Measurements from ENCODE around the gene OMP. TPM values are rescaled to one million over a fixed set of nuclear protein-coding genes. Genes with fewer than 3 reads are reported as not detected.

The OMP gene
- total RNA-seq, 2 donors from 2014 or later = not detected

GRCh38 chr11:77119531-77119936 is 16.9 kb downstream of the OMP start:
- no peak overlapping the region for H3K4me3 Mint-ChIP-seq
- DNase-seq (no peak), ATAC-seq (replicated peaks in 1 of 2) (no peak)

GRCh38 chr11:77120571-77120970 is 17.9 kb downstream of the OMP start:
- Mint-ChIP-seq H3K27me3 (ENCODE audit: low read depth) (no peaks in the 10 kb centered on the region), H3K27ac (no peak overlapping the region), H3K36me3 (ENCODE audit: insufficient read depth in 2 of 2) (no peaks in the 10 kb centered on the region), H3K4me1 (ENCODE audit: low read depth) (no peaks in the 10 kb centered on the region), H3K9me3 (no peaks in the 10 kb centered on the region), H3K4me3 (no peak overlapping the region)
- ATAC-seq (replicated peaks in 1 of 2) = no peak
- DNase-seq = no peak

More at GRCh38 chr11:77119531-77119936, 16.9 kb downstream of the OMP start:
- H3K36me3 Mint-ChIP-seq (ENCODE audit: insufficient read depth in 2 of 2) = no peaks in the 10 kb centered on the region
- H3K4me1 Mint-ChIP-seq (ENCODE audit: low read depth) = no peaks in the 10 kb centered on the region
- no peaks in the 10 kb centered on the region for H3K27me3 Mint-ChIP-seq (ENCODE audit: low read depth)
- H3K9me3 Mint-ChIP-seq = no peaks in the 10 kb centered on the region
- H3K27ac Mint-ChIP-seq = no peak overlapping the region

- H3K36me3 Mint-ChIP-seq (ENCODE audit: insufficient read depth in 2 of 2) = no peaks in the 10 kb centered on the region
- no peaks in the 10 kb centered on the region for H3K4me1 Mint-ChIP-seq (ENCODE audit: low read depth)
- H3K27me3 Mint-ChIP-seq (ENCODE audit: low read depth) = no peaks in the 10 kb centered on the region
- no peak for DNase-seq
- no peak overlapping the region for H3K27ac Mint-ChIP-seq
- H3K4me3 Mint-ChIP-seq = no peak overlapping the region
- no peak for ATAC-seq (replicated peaks in 1 of 2)
- no peaks in the 10 kb centered on the region for H3K9me3 Mint-ChIP-seq
Observed at GRCh38 chr11:77121096-77121640, 18.5 kb downstream of the OMP start.

- no peaks in the 10 kb centered on the region for H3K9me3 Mint-ChIP-seq
Observed at GRCh38 chr11:77121876-77122575, 19.4 kb downstream of the OMP start.

GRCh38 chr11:77122576-77123212 is 20.1 kb downstream of the OMP start:
- Mint-ChIP-seq H3K4me3 (no peak overlapping the region), H3K27me3 (ENCODE audit: low read depth) (no peaks in the 10 kb centered on the region), H3K36me3 (ENCODE audit: insufficient read depth in 2 of 2) (no peaks in the 10 kb centered on the region), H3K27ac (no peak overlapping the region), H3K4me1 (ENCODE audit: low read depth) (peaks cover 4% of the 10 kb centered on the region), H3K9me3 (no peaks in the 10 kb centered on the region)
- DNase-seq (no peak), ATAC-seq (replicated peaks in 1 of 2) (no peak)

More at GRCh38 chr11:77121876-77122575, 19.4 kb downstream of the OMP start:
- Mint-ChIP-seq H3K27me3 (ENCODE audit: low read depth) (no peaks in the 10 kb centered on the region), H3K36me3 (ENCODE audit: insufficient read depth in 2 of 2) (no peaks in the 10 kb centered on the region), H3K27ac (no peak overlapping the region), H3K4me3 (no peak overlapping the region), H3K4me1 (ENCODE audit: low read depth) (no peaks in the 10 kb centered on the region)
- ATAC-seq (replicated peaks in 1 of 2) (no peak), DNase-seq (no peak)

- H3K27ac Mint-ChIP-seq = no peak overlapping the region
- peaks cover 7% of the 10 kb centered on the region for H3K4me1 Mint-ChIP-seq (ENCODE audit: low read depth)
- no peaks in the 10 kb centered on the region for H3K9me3 Mint-ChIP-seq
- no peak for DNase-seq
- H3K27me3 Mint-ChIP-seq (ENCODE audit: low read depth) = no peaks in the 10 kb centered on the region
- H3K4me3 Mint-ChIP-seq = no peak overlapping the region
- H3K36me3 Mint-ChIP-seq (ENCODE audit: insufficient read depth in 2 of 2) = no peaks in the 10 kb centered on the region
- ATAC-seq (replicated peaks in 1 of 2) = no peak
Observed at GRCh38 chr11:77123591-77123990, 21.0 kb downstream of the OMP start.

- Mint-ChIP-seq H3K27me3 (ENCODE audit: low read depth) (no peaks in the 10 kb centered on the region), H3K36me3 (ENCODE audit: insufficient read depth in 2 of 2) (no peaks in the 10 kb centered on the region)
- no peak for ATAC-seq (replicated peaks in 1 of 2)
Observed at GRCh38 chr11:77124041-77124440, 21.4 kb downstream of the OMP start.

GRCh38 chr11:77124488-77124887 is 21.8 kb downstream of the OMP start:
- Mint-ChIP-seq H3K36me3 (ENCODE audit: insufficient read depth in 2 of 2) (no peaks in the 10 kb centered on the region), H3K27me3 (ENCODE audit: low read depth) (no peaks in the 10 kb centered on the region), H3K4me1 (ENCODE audit: low read depth) (peaks cover 7% of the 10 kb centered on the region), H3K9me3 (no peaks in the 10 kb centered on the region), H3K27ac (no peak overlapping the region), H3K4me3 (no peak overlapping the region)
- no peak for DNase-seq
- no peak for ATAC-seq (replicated peaks in 1 of 2)

More at GRCh38 chr11:77124041-77124440, 21.4 kb downstream of the OMP start:
- Mint-ChIP-seq H3K4me3 (no peak overlapping the region), H3K4me1 (ENCODE audit: low read depth) (peaks cover 7% of the 10 kb centered on the region), H3K9me3 (no peaks in the 10 kb centered on the region), H3K27ac (no peak overlapping the region)
- DNase-seq = no peak

GRCh38 chr11:77125191-77125590 is 22.6 kb downstream of the OMP start:
- DNase-seq (no peak), ATAC-seq (replicated peaks in 1 of 2) (no peak)
- Mint-ChIP-seq H3K9me3 (no peaks in the 10 kb centered on the region), H3K4me1 (ENCODE audit: low read depth) (peaks cover 7% of the 10 kb centered on the region), H3K36me3 (ENCODE audit: insufficient read depth in 2 of 2) (no peaks in the 10 kb centered on the region), H3K27me3 (ENCODE audit: low read depth) (no peaks in the 10 kb centered on the region), H3K27ac (no peak overlapping the region), H3K4me3 (no peak overlapping the region)

- Mint-ChIP-seq H3K27me3 (ENCODE audit: low read depth) (no peaks in the 10 kb centered on the region), H3K36me3 (ENCODE audit: insufficient read depth in 2 of 2) (no peaks in the 10 kb centered on the region), H3K9me3 (no peaks in the 10 kb centered on the region), H3K4me3 (no peak overlapping the region), H3K4me1 (ENCODE audit: low read depth) (peaks cover 7% of the 10 kb centered on the region), H3K27ac (no peak overlapping the region)
- DNase-seq (no peak), ATAC-seq (replicated peaks in 1 of 2) (no peak)
Observed at GRCh38 chr11:77125695-77126094, 23.1 kb downstream of the OMP start.

- H3K4me1 Mint-ChIP-seq (ENCODE audit: low read depth) = peaks cover 7% of the 10 kb centered on the region
- no peaks in the 10 kb centered on the region for H3K27me3 Mint-ChIP-seq (ENCODE audit: low read depth)
- no peaks in the 10 kb centered on the region for H3K9me3 Mint-ChIP-seq
- DNase-seq (no peak), ATAC-seq (replicated peaks in 1 of 2) (no peak)
- peak overlapping the region; percentile 10 to 58 for H3K4me3 Mint-ChIP-seq
- no peaks in the 10 kb centered on the region for H3K36me3 Mint-ChIP-seq (ENCODE audit: insufficient read depth in 2 of 2)
- H3K27ac Mint-ChIP-seq = no peak overlapping the region
Observed at GRCh38 chr11:77126156-77126775, 23.6 kb downstream of the OMP start.

GRCh38 chr11:77126861-77127234 is 24.2 kb downstream of the OMP start:
- ATAC-seq (replicated peaks in 1 of 2) = peak; percentile 18 to 24
- peaks cover 7% of the 10 kb centered on the region for H3K4me1 Mint-ChIP-seq (ENCODE audit: low read depth)
- H3K27me3 Mint-ChIP-seq (ENCODE audit: low read depth) = no peaks in the 10 kb centered on the region
- peak overlapping the region in 1 of 2 donors; percentile 69 for H3K4me3 Mint-ChIP-seq
- no peak overlapping the region for H3K27ac Mint-ChIP-seq
- H3K36me3 Mint-ChIP-seq (ENCODE audit: insufficient read depth in 2 of 2) = no peaks in the 10 kb centered on the region
- H3K9me3 Mint-ChIP-seq = no peaks in the 10 kb centered on the region
- DNase-seq = no peak

- Mint-ChIP-seq H3K27me3 (ENCODE audit: low read depth) (no peaks in the 10 kb centered on the region), H3K36me3 (ENCODE audit: insufficient read depth in 2 of 2) (no peaks in the 10 kb centered on the region), H3K4me3 (peak overlapping the region; percentile 69 to 70), H3K9me3 (no peaks in the 10 kb centered on the region), H3K27ac (no peak overlapping the region), H3K4me1 (ENCODE audit: low read depth) (peaks cover 7% of the 10 kb centered on the region)
- DNase-seq = peak; percentile 64 to 76
- peak; percentile 84 to 85 for ATAC-seq (replicated peaks in 1 of 2)
Observed at GRCh38 chr11:77127235-77127911, 24.7 kb downstream of the OMP start.

All from activated T-cell treated with anti-CD3 and anti-CD28 coated beads, Interleukin-2, amount 50 U/mL, for 72 hours (primary cell).